HG03442 (cell line): ENCODE measurements around the gene GRID1.

Experiments
- ATAC-seq: cut with Tn5 transposase; IDR thresholded peaks from one replicate; pipeline ENCODE4 v1.9.1; 2021; ENCODE audit warnings: mild to moderate bottlenecking, moderate library complexity; ENCODE audit not compliant: unreplicated experiment

The GRID1 gene

DNA sequence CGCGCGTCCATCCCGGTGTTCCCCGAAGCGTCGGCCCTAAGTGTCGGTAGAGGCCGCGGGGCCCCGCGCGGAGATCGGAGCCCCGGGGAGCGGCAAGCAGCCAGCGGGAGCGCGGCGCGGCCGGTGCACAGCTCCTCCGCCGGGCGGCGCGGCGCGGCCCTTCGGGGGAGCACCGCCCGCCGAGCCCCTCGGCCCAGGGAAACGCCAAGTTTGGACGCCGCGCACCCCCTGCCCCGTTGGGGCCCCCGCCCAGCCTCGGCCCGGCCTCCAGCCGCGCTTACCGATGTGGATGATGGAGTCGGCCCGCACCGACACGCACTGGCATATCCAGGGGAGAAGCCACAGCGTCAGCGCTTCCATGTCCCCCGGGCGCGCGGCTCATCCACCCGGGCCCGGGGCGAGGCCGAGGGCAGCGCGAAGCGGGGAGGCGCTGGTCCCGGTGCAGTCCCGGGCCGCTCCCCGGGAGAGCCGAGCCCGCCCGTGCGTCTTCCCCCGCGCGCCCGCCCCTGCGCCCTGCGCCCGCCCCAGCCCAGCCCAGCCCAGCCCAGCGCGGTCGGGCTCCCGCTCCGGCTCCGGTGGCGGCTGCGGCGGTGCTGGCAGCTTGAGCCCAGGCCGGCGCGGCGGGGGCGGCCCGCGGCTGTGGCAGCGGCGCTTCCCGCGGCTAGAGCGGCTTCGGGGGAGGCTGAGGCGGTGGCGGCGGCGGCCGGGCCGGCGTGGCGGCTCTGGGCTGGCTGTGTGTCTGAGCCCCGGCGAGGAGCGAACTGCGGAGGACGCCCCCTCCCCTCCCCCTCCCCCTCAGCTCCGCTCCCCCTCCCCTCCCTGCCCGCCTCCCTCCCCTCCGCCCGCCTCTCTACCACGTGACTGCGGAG, at the start of gene GRID1:
TSS of gene GRID1 (minus strand) at position 763 of the 869 bp plus-strand sequence.
- peak; percentile 30 for ATAC-seq

DNA sequence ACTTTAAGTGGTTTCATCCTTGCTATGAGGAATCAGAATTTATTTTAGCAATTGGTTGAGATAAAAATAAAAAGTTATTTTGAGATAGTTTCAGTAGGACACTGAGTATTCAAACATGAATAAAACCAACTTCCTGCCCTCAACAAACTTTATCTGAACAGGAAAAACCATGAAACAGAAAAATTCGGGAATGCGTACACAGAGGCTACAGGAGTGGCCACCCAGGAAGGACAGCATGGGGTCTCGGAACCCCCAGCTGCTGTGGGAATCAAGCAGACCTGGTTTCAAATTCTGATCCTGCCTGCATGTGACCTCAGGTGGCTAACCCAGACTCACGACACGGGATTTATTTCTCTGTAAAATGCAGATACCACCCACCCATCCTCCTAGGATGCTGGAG, 49.0 kb upstream of the GRID1 start:
- ATAC-seq: no peak

DNA sequence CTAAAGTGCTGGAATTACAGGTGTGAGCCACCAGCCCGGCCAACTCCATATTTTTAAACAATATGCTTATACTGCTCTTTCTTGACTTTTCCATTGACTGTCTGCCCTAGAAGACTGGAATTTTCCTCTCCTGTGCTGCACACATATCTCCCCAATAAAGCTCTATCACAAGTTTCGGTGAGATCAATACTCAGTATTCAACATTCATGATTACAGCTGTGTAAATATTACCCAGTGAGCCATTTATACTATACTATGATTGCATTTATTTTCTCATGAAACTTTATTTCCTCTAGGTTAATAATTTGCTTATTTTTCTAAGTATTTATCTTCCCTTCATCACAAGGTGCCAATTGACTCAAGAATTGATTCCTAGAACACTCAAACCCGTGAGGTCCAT, 48.5 kb upstream of the GRID1 start:
- no peak for ATAC-seq

DNA sequence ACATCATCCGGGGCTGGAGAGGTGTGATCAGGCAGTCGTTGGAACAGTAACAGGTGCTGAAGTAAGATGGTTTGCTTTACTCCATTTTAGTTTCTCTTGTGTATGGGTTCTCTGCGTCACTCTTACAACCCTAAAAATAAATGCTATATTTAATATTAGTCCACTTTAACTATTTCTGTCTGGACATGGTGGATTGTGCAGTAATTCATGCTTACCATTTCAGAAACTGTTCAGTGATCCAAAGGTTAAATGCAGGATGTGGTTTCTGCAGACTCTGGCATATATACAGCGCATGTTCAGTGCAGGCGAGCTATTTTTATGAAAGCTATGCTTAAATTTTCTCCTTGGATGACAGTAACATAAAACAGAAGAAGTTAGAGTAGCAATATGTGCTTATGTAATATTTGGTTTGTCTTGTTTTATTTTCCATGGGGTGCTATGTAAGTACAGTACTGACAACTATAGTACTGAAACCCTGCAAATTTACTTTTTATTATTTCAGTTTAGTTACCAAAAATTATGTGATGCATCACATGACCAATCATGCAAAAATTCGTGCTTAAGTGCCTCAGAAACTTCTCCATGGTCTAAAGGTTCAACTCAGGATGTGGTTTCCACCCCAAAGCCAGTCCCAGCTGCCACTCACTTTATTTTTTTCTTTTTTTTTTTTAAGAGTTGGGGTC, 46.6 kb upstream of the GRID1 start:
- peak; percentile 71 for ATAC-seq

DNA sequence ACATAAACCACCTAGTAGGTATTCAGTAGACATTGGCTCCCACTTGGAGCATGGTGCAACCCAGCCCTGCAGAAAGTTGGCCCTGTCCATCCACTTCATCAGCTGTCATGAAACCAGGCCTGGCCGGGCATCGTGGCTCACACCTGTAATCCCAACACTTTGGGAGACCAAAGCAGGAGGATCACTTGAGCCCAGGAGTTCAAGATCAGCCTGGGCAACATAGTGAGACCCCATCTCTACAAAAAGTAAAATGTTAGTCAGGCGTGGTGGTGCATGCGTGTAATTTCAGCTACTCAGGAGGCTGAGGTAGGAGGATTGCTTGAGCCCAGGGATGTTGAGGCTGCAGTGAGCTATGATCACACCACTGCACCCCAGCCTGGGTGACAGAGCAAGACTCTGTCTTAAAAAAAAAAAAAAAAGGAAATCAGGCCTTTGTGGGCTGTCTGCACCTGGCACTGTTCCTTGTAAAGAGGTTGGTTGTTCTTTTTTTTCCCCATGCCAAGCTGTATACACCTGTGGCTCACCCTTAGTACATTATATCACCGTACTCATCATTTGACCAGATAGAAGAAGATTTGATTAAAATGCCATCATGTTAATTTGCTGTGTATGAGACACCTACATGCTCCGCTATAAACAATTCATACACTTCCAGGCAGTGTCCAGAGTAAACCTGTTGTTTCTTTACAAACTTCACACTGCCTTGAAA, 45.4 kb upstream of the GRID1 start:
- ATAC-seq: no peak

DNA sequence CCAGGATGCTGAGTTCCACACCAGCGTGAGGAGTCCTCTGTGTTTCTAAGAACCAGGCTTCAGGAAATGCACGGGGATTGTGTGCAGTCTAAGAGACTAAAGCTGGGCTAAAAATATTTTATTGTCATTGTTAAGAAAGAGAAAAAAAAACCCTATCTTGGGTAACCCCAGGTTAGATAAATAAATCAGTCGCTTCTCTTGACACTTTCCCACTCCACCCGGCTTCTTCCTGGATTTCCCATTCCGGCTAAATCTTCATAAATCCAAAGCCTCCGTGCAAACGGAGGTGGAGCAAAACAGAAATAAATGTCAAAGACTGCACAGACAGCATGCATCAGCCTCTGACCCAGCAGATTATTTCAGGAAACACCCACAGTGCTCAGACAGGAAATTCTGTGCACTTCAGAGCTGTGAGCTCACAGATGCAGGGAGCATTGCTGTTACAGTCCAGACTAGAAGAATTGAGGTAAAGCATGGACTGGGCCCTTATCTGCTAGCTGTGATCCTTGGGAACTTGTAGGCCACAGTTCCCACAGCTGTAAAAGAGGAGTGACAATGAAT, 44.8 kb upstream of the GRID1 start:
- peak; percentile 58 for ATAC-seq

DNA sequence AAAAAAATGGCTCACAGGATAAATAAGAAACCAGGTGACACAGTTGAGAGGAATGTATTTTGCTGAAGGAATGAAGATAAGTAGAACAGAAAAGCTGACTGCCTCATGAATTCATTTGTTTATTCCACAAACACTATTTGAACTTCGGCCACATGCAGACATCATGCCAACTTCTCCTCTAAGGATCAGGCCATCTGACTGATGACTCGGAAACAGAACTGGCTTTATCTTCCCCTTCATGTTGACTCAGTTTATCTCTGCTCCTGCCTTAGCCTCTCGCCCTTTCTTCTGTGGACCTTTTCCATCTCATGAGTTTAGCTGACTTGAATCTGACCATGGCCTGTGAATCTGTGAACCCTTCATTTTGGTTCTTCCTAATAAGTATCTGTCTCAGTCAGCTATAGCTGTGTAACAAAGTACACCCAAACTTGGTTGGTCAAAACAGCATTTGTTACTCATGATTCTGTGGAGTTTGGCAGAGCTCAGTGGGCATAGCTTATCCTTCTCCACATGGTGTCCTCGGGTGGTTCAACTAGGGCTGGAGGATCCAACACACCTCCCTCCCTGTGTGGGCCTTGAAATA, 44.0 kb upstream of the GRID1 start:
- no peak for ATAC-seq

DNA sequence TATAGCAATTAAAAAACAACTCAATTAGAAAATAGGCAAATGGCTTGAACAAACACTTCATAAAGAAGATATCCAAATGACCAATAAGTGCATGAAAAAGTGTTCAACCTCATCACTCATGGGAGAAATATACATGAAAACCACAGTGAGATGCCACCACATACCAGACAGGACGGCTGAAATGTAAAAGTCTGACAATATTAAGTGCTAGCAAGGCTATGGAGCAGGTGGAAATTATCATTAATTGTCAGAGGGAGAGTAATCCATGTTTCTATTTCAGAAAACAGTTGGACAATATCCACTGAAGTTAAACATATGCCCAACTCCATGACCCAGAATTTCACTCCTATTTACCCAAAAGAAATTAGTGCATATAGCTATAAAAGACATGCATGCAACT, 42.6 kb upstream of the GRID1 start:
- ATAC-seq: no peak

DNA sequence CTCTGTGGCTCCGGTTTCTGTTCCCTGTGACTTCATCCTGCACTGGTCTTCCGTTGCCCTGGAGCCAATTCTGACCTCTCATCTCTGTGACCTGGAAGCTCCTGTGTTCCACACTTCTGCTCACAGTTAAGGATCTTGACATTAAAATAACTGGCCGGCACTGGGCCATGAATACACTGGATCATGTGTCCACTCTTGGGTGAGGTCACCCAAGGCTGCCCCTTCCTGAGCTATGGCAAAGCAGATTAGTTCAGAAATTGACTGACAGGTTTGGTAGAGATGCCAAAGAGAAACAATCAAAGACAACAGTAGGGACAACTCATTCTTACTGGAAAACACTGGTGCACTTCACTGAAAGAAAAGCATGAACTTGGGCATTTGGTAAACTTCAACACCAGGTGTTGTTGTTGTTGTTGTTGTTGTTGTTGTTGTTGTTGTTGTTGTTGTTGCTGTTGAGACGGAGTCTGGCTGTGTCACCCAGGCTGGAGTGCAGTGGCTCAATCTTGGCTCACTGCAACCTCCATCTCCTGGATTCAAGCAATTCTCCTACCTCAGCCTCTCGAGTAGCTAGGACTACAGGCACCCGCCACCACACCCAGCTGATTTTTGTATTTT, 36.7 kb upstream of the GRID1 start:
- ATAC-seq: no peak

DNA sequence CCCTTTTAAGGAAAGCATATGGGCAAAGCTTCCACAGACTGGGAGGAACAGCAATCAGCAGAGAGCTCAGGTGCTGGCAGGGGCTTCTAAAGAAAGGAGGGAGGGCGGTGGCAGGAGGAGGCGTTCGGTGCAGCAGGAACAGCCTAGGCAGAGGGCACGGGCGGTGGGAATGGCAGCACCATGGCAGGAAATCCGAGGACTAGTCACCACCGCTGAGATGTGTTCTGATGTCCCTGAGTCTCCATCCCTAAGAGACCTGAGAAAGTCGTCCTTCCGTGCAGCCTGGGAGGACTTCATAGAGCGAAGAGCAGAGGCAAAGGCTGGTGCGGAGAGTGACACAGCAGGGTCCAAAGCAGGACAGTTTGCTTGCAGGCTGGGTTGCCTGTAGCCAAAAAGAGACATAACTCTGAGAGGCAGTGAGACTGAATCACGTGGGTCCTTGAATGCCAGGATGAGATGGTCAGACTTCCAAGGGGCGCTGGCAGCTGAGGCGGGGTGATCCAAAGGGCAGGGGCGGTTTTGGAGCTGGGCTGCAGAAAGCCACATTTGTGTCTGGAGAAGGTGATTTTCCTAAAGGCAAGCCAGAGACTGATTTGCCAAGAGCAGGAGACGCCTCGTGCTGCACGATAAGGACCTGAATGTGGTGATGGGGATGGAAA, 35.8 kb upstream of the GRID1 start:
- ATAC-seq: no peak

DNA sequence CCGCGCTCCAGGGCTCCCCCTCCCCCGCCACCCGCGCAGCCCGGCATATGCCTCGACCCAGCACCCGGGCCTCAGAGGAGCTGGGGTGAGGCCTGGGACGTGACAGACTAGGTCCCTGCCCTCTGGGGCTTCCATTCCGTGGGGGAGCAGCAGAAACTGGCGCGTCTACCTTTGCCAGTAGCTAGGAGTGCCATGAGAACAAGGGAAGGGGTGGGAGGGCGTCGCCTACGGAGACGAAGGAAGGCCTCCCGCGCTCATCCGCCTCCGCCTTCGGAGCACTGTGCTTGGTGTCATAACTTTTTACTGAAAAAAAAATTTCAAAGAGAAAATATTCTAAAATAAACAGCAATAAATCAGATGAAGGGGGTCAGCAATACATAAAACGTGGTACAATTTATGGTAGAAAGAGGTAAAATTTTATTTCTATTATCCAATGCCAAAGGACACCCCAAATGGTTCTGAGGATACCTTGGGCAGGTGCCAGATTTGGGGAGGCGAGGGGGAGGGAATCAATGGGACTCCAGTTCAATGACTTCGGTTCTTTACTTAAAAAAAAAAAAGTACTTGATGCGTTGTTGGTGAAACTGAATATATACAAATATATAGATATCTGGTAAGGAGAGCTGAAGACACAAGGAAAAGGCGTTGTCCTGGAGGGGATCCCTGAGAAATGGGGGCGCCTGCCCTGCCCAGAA, 35.1 kb upstream of the GRID1 start:
- no peak for ATAC-seq

DNA sequence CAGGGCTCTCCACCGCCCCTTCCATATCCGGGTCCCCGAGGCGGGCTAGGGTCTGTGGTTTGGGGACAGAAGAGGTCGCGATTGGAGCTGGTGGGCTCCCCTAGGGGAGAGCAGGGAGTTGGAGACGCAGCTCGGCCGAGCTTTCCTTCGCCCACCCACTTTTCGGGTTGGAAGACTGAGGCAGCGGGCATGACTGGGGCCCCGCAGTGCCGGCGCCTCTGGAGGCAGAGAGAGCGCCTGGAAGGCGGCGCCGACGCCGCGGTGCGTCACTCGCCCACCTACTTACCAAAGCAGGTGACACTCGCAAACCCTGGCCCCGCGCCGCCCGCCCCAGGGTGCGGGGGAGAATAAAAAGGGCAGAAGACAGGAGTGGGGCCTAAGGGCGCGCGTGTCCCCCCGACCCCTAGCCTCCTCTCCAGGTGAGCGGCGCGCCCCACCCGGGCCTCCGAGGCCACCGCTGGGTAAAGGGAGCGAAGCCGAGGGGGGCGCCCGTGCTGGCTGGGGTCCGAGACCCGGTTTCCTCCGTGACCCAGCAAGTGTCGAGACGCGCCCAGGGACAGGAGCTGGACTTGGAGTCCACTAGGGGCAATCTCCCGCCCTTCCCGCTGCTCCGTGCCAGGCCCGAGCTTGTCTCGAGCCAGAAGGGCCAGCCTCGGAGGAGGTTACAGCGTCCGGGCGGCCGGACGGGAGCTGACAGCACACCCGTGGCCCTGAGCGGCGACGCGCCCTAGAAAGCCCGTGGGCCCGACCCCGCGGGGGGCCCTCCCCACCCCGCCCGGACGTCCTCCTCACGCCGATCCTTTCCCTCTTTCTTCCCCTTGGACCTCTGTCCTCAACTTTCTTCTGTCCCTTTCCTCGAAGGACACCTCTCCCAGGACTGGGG, 34.4 kb upstream of the GRID1 start:
- peak; percentile 33 for ATAC-seq

DNA sequence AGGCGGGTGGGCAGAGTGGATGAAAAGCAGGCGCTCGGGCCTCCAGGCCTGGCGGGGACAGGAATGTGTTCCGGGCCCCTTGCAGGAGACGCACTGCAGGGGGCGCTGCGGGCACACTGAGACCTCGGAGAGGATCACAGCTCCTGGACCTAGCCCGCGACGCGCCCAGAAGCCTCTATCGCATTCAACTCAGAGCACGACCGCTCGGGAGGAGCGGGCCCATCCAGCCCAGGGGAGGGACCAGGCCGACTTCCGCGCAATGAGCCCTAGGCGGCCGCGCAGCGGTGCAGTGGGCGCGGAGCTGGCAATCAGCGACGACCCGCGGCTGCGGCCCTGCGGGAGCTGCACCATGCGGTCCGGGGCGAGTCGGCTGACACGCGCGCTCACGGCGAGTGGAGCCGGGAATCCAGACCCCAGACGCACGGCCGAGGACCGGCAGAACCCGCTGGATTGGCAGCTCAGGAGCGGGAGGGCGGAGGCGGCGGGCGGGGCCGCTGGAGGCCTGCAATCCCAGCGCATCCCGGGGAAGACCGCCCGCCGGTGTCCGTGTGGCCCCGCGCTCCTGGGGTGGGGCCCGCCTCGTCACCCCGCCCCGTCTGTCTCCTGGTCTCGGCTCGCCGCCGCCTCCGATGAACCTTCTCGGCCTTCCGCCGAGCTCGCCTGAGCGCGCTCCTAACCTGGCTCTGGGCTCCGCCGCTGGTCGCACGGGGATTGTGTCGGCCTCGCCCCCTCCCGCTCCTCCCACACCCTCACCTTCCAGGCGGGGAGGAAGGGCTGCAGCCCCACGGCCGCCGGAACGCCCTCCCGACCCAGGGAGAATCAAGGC, 33.5 kb upstream of the GRID1 start:
- ATAC-seq: peak; percentile 81

DNA sequence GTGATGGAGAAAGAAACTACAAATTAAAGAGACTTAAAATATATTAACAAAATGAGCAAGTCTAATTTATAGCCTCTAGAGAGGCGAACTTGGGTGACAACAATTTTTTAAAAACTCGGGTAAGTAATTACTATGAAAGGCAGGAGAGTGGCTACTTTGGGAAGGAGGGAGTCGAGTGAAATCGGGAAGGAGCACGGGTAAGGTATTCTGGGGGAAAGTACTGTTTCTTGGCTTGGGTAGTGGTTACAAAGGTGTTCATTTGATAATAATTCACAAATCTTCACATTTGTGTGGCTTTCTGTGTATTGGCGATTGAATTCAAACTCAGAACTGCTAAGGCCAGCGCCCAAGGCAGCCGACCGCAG, 32.9 kb upstream of the GRID1 start:
- ATAC-seq: no peak

DNA sequence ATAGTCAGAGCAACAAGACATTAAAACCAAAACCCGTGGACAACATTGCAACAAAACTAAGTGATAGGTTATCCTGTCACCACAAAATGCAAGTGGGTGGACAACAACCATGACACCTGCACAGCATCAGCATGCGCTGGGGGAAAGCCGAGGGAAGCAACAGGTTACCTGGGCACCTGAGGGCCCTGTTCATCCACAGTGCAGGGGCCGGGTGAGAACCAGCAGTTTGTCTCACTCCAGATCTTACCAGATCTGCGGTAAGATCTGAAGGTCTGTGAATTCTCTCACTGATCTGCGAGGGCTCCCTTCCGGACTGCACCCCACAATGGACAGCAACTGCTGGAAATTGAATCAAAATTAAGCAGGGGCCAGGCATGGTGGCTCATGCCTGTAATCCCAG, 30.5 kb upstream of the GRID1 start:
- no peak for ATAC-seq

DNA sequence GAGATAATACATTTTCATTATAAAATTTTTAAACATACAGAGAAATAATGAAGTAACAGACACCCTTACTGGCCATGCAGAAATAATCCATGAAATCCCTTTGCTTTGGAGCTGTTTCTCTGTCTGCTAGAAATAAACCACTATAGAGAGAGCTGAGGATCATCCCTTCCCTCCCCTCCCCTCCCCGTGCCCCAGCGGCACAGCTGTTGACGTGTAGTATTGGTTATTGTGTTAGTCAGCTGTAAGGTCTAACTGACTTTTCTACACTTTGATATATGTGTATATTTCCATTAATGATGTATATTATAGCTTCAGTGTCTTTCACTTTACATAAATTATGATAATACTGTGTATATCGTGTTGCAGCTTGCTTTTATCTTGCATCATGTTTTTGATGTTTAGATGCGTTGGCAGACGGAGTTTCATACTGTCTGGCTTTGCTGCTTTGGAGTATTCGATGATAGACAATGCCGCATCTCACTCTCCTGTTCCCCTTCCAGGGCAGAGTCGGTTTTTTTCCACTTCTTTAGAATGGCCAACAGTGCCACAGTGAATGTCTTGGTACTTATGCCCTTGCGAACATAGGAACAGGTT, 27.4 kb upstream of the GRID1 start:
- no peak for ATAC-seq

DNA sequence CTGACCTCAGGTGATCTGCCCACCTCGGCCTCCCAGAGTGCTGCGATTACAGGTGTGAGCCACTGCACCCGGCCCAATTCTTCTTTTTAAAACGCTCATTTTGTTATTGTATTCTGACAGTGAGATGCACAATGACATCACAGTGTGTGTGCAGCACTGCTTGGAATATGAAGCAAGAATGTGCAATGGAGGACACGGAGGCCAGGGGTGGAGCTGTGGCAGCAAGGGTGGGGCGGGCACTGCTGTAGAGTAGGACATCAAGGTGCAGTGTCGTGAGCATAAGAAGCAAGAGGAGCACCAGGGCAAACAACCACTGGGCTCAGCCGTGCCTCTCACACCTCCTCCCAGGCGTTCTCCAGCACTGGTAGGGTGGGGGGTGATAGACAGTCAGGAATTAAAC, 26.8 kb upstream of the GRID1 start:
- no peak for ATAC-seq
